HepG2 (cell line): ENCODE measurements around the gene CHN2. TPM values are rescaled to one million over a fixed set of nuclear protein-coding genes. Genes with fewer than 3 reads are reported as not detected.

Experiments
- ZNF607 ChIP-seq: sonication (generic); formaldehyde crosslinking; IDR thresholded peaks from 2 replicates; pipeline ENCODE4 v1.5.1; 2020; ENCODE audit warnings: missing genetic modification reagents, mild to moderate bottlenecking, borderline replicate concordance
- polyA plus RNA-seq, 8 experiments: library from polyadenylated mRNA; depleted of rRNA in 3 of 8; stranded (reverse) in 7 of 8; unstranded in 1 of 8; fragments of >200 nt; fragmentation: Illumina TruSeq in 4 of 8; extraction: Trizol in 4 of 8; gene quantifications; 2 replicates each; pipeline versions ENCODE4 v1.2.1 to v1.2.3, GENCODE V29; 2011 to 2016; ENCODE audit warnings: low read depth in 4 of 8, missing spikeins in 1 of 8, mixed read lengths in 1 of 8; ENCODE audit not compliant: insufficient read depth in 1 of 8
- total RNA-seq, 5 experiments: library from RNA; depleted of rRNA; stranded (reverse); fragments of >200 nt; fragmentation: Illumina TruSeq; extraction: Trizol; gene quantifications; 2 replicates each; pipeline ENCODE4 v1.2.3, GENCODE V29; 2016; ENCODE audit warnings: low read depth in 1 of 5
- TF ChIP-seq, protein P1 (sequence below): sonication (generic); formaldehyde crosslinking; IDR thresholded peaks from 2 replicates; pipeline ENCODE4 v1.9.0; 2021; ENCODE audit warnings: mild to moderate bottlenecking, missing genetic modification reagents
- TF ChIP-seq, protein P2 (sequence below), 2 experiments: sonication (generic) in 1 of 2; formaldehyde crosslinking in 1 of 2; IDR thresholded peaks; 2 replicates each; pipeline versions ENCODE4 v1.4.0 to v1.6.1; 2018 to 2020; ENCODE audit warnings: missing genetic modification reagents in 2 of 2, borderline replicate concordance in 1 of 2, low read depth in 1 of 2, mild to moderate bottlenecking in 1 of 2, missing biosample characterization in 1 of 2
- TF ChIP-seq, protein P3 (sequence below): sonication (generic); formaldehyde crosslinking; IDR thresholded peaks from 2 replicates; pipeline ENCODE4 v1.4.0; 2020; ENCODE audit warnings: missing genetic modification reagents

The CHN2 gene
- total and polyA plus RNA-seq, 2 of the 13 experiments (the other 11 are each of a cell fraction or from before 2014, with no cell fraction given) = 23.5 to 30.5 TPM

DNA sequence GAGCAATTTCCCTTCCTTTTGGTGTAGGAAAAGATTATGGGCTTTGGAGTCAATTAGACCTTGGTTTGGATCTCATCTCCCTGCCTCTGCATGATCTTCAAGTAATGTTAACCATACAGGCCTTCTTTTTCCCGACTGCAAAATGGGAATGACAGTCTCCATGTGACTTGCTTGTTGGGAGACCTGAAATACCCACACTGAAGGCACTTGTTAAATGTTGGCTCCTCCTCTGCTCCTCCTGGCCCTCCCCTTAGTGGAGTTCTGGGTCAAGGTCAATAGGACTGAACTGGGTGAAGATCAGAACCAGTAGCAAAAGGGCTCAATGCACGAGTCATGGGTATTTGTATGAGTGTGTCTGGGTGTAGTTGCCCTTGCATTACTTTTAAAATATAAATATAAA is 189.7 kb downstream of the CHN2 start (continued):
- TF ChIP-seq, protein P1, sequence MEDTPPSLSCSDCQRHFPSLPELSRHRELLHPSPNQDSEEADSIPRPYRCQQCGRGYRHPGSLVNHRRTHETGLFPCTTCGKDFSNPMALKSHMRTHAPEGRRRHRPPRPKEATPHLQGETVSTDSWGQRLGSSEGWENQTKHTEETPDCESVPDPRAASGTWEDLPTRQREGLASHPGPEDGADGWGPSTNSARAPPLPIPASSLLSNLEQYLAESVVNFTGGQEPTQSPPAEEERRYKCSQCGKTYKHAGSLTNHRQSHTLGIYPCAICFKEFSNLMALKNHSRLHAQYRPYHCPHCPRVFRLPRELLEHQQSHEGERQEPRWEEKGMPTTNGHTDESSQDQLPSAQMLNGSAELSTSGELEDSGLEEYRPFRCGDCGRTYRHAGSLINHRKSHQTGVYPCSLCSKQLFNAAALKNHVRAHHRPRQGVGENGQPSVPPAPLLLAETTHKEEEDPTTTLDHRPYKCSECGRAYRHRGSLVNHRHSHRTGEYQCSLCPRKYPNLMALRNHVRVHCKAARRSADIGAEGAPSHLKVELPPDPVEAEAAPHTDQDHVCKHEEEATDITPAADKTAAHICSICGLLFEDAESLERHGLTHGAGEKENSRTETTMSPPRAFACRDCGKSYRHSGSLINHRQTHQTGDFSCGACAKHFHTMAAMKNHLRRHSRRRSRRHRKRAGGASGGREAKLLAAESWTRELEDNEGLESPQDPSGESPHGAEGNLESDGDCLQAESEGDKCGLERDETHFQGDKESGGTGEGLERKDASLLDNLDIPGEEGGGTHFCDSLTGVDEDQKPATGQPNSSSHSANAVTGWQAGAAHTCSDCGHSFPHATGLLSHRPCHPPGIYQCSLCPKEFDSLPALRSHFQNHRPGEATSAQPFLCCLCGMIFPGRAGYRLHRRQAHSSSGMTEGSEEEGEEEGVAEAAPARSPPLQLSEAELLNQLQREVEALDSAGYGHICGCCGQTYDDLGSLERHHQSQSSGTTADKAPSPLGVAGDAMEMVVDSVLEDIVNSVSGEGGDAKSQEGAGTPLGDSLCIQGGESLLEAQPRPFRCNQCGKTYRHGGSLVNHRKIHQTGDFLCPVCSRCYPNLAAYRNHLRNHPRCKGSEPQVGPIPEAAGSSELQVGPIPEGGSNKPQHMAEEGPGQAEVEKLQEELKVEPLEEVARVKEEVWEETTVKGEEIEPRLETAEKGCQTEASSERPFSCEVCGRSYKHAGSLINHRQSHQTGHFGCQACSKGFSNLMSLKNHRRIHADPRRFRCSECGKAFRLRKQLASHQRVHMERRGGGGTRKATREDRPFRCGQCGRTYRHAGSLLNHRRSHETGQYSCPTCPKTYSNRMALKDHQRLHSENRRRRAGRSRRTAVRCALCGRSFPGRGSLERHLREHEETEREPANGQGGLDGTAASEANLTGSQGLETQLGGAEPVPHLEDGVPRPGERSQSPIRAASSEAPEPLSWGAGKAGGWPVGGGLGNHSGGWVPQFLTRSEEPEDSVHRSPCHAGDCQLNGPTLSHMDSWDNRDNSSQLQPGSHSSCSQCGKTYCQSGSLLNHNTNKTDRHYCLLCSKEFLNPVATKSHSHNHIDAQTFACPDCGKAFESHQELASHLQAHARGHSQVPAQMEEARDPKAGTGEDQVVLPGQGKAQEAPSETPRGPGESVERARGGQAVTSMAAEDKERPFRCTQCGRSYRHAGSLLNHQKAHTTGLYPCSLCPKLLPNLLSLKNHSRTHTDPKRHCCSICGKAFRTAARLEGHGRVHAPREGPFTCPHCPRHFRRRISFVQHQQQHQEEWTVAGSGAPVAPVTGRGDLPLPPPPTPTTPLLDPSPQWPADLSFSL = no peak
- TF ChIP-seq, protein P2, sequence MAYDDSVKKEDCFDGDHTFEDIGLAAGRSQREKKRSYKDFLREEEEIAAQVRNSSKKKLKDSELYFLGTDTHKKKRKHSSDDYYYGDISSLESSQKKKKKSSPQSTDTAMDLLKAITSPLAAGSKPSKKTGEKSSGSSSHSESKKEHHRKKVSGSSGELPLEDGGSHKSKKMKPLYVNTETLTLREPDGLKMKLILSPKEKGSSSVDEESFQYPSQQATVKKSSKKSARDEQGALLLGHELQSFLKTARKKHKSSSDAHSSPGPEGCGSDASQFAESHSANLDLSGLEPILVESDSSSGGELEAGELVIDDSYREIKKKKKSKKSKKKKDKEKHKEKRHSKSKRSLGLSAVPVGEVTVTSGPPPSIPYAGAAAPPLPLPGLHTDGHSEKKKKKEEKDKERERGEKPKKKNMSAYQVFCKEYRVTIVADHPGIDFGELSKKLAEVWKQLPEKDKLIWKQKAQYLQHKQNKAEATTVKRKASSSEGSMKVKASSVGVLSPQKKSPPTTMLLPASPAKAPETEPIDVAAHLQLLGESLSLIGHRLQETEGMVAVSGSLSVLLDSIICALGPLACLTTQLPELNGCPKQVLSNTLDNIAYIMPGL (CRISPR knock-in tag; IDR thresholded peaks at IDR 0.05; ENCODE audit: borderline replicate concordance in 1 of 2, low read depth in 1 of 2) = no peak
- TF ChIP-seq ZNF607 = no peak
- TF ChIP-seq, protein P3, sequence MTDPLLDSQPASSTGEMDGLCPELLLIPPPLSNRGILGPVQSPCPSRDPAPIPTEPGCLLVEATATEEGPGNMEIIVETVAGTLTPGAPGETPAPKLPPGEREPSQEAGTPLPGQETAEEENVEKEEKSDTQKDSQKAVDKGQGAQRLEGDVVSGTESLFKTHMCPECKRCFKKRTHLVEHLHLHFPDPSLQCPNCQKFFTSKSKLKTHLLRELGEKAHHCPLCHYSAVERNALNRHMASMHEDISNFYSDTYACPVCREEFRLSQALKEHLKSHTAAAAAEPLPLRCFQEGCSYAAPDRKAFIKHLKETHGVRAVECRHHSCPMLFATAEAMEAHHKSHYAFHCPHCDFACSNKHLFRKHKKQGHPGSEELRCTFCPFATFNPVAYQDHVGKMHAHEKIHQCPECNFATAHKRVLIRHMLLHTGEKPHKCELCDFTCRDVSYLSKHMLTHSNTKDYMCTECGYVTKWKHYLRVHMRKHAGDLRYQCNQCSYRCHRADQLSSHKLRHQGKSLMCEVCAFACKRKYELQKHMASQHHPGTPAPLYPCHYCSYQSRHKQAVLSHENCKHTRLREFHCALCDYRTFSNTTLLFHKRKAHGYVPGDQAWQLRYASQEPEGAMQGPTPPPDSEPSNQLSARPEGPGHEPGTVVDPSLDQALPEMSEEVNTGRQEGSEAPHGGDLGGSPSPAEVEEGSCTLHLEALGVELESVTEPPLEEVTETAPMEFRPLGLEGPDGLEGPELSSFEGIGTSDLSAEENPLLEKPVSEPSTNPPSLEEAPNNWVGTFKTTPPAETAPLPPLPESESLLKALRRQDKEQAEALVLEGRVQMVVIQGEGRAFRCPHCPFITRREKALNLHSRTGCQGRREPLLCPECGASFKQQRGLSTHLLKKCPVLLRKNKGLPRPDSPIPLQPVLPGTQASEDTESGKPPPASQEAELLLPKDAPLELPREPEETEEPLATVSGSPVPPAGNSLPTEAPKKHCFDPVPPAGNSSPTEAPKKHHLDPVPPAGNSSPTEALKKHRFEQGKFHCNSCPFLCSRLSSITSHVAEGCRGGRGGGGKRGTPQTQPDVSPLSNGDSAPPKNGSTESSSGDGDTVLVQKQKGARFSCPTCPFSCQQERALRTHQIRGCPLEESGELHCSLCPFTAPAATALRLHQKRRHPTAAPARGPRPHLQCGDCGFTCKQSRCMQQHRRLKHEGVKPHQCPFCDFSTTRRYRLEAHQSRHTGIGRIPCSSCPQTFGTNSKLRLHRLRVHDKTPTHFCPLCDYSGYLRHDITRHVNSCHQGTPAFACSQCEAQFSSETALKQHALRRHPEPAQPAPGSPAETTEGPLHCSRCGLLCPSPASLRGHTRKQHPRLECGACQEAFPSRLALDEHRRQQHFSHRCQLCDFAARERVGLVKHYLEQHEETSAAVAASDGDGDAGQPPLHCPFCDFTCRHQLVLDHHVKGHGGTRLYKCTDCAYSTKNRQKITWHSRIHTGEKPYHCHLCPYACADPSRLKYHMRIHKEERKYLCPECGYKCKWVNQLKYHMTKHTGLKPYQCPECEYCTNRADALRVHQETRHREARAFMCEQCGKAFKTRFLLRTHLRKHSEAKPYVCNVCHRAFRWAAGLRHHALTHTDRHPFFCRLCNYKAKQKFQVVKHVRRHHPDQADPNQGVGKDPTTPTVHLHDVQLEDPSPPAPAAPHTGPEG (CRISPR knock-in tag) = no peak
